Measurements from ENCODE around the gene PCBD2. TPM values are rescaled to one million over a fixed set of nuclear protein-coding genes. Genes with fewer than 3 reads are reported as not detected.

PCBD2 gene
- total and polyA plus RNA-seq, 2 of the 8 experiments (the other 6 are each of a cell fraction or from before 2014, with no cell fraction given): 4.8 to 10.3 TPM

GRCh38 chr5:134992148-134992547, 87.2 kb downstream of the PCBD2 start:
- no peak overlapping the region for H3K4me2 ChIP-seq (ENCODE audit: insufficient read depth in 1 of 2, low read depth in 2 of 2, low read length in 2 of 2)
- H3K18ac ChIP-seq (ENCODE audit: extremely low read depth, low read length): no peak overlapping the region
- H3K79me2 ChIP-seq (ENCODE audit: control insufficient read depth in 1 of 2, insufficient read depth in 2 of 2, low read length in 2 of 2): no peaks in the 10 kb centered on the region
- H2BK20ac ChIP-seq (ENCODE audit: low read length): no peak overlapping the region
- no peak overlapping the region for H2BK5ac ChIP-seq (ENCODE audit: low read depth, low read length)
- 93% methylated on average over 5 of the region's 5 CpGs; no CpG with 5 or more reads in 1 of the 2 experiments for WGBS, 2 experiments (ENCODE audit: extremely low coverage in 1 of 2, insufficient coverage in 1 of 2, insufficient read length in 1 of 2, insufficient replicate concordance in 2 of 2, low coverage in 1 of 2, low lambda C conversion rate in 2 of 2, missing lambda C conversion rate in 1 of 2)
- H3K27ac ChIP-seq (ENCODE audit: low read depth, low read length): no peak overlapping the region
- H3K4me3 ChIP-seq (ENCODE audit: extremely low read depth in 1 of 4, insufficient read depth in 2 of 4, low read depth in 3 of 4, low read length in 4 of 4): no peak overlapping the region
- H3K23ac ChIP-seq (ENCODE audit: insufficient read length): no peak overlapping the region
- no peaks in the 10 kb centered on the region for H3K9me3 ChIP-seq (ENCODE audit: insufficient read depth in 2 of 2, low read depth in 1 of 2, low read length in 1 of 2)
- H3K79me1 ChIP-seq (ENCODE audit: low read depth, low read length): no peaks in the 10 kb centered on the region
- ChIA-PET POLR2A (ENCODE audit: partially characterized antibody) (no interaction called here), CTCF (ENCODE audit: partially characterized antibody) (no interaction called here)
- no peaks in the 10 kb centered on the region for H3K23me2 ChIP-seq (ENCODE audit: low read depth, low read length)
- H2BK12ac ChIP-seq (ENCODE audit: low read depth, low read length): no peak overlapping the region
- no peaks in the 10 kb centered on the region for H3K36me3 ChIP-seq (ENCODE audit: control insufficient read depth in 2 of 4, insufficient read depth in 4 of 4, low read length in 3 of 4)
- H4K8ac ChIP-seq (ENCODE audit: extremely low read depth, insufficient read depth, low read length): no peak overlapping the region
- H2BK15ac ChIP-seq (ENCODE audit: low read length): no peak overlapping the region
- no peaks in the 10 kb centered on the region for H4K20me1 ChIP-seq (replicated peaks in 1 of 2; ENCODE audit: control insufficient read depth in 1 of 2, insufficient read depth in 2 of 2, low read length in 2 of 2)
- no peak overlapping the region for H2BK120ac ChIP-seq (replicated peaks; ENCODE audit: low read depth, low read length)
- no peak overlapping the region for H2AFZ ChIP-seq (ENCODE audit: low read length)
- H4K5ac ChIP-seq (ENCODE audit: insufficient read length, low read depth, low read length): no peak overlapping the region
- no peak overlapping the region for H4K91ac ChIP-seq (replicated peaks; ENCODE audit: insufficient read length, low read length)
- no peak overlapping the region for H3K14ac ChIP-seq (ENCODE audit: insufficient read length)
- H3K27me3 ChIP-seq (replicated peaks in 1 of 4; ENCODE audit: control insufficient read depth in 3 of 4, extremely low read depth in 1 of 4, insufficient read depth in 3 of 4, low read length in 3 of 4): no peaks in the 10 kb centered on the region
- no peak overlapping the region for H2AK5ac ChIP-seq (ENCODE audit: low read depth, low read length)
- no peak overlapping the region for H3K4ac ChIP-seq (replicated peaks; ENCODE audit: insufficient read length, low read depth, low read length)
- H3K9ac ChIP-seq (replicated peaks in 1 of 4; ENCODE audit: extremely low read depth in 1 of 4, low read depth in 3 of 4, low read length in 3 of 4): no peak overlapping the region
- peaks cover 0 to 9% (median 6%) of the 10 kb centered on the region in 4 experiments; a peak in 4 of 7 replicates for H3K4me1 ChIP-seq (replicated peaks in 1 of 4; ENCODE audit: control insufficient read depth in 3 of 4, insufficient read depth in 4 of 4, low read length in 3 of 4)
- H3K56ac ChIP-seq (replicated peaks; ENCODE audit: insufficient read length, low read depth, low read length): no peak overlapping the region
- no peak for FAIRE-seq
- no peak for DNase-seq (ENCODE audit: low read depth in 1 of 2, low spot score in 2 of 2)
- no peak for TF ChIP-seq ASH2L (IDR thresholded peaks at IDR 0.05; ENCODE audit: low read length)
- peak; percentile 63; the same call in 1 of the 2 replicates for TF ChIP-seq RFX5 (IDR thresholded peaks at IDR 0.05; ENCODE audit: borderline replicate concordance, low read depth, low read length)
